Loucy (cell line): ENCODE results near the gene BMF.

Source experiments
- CTCF ChIP-seq: fragments of 200-600 bp; sonication (generic); conservative IDR thresholded peaks from 2 replicates; pipeline ENCODE4 v1.5.1; 2014; ENCODE audit warnings: mild to moderate bottlenecking, antibody characterized with exemption, low read length
- EZH2phosphoT487 ChIP-seq: fragments of 200-600 bp; IDR thresholded peaks from 2 replicates; pipeline ENCODE4 v1.6.1; 2018; ENCODE audit warnings: antibody characterized with exemption, mild to moderate bottlenecking, moderate library complexity, borderline replicate concordance

GRCh38 chr15:40134885-40135284, 26.2 kb upstream of the BMF start:
- TF ChIP-seq CTCF, result no peak
- TF ChIP-seq EZH2phosphoT487, result no peak
